ES-I3 (cell line): ENCODE measurements around the gene MAN2A1.
"Not testable (repeated sequence)": the region's sequence is repeated elsewhere in the genome, so short reads cannot be mapped to it uniquely, and the experiment has no call there.

Source experiments
- H3K36me3 ChIP-seq: 2 replicates; pipeline ENCODE4 v1.6.1; 2013; ENCODE audit warnings: mild to moderate bottlenecking, low read length, control low read depth, moderate library complexity; ENCODE audit not compliant: insufficient read depth
- H3K4me1 ChIP-seq: 2 replicates; pipeline ENCODE4 v1.6.1; 2013; ENCODE audit warnings: mild to moderate bottlenecking, control low read depth, low read length; ENCODE audit not compliant: insufficient read depth
- H3K9ac ChIP-seq: 2 replicates; pipeline ENCODE4 v1.6.1; 2013; ENCODE audit warnings: low read depth, mild to moderate bottlenecking, low read length, moderate library complexity
- H3K9me3 ChIP-seq: 2 replicates; pipeline ENCODE4 v1.6.1; 2013; ENCODE audit warnings: mild to moderate bottlenecking, low read length, moderate library complexity; ENCODE audit not compliant: control insufficient read depth, insufficient read depth

Gene MAN2A1

DNA sequence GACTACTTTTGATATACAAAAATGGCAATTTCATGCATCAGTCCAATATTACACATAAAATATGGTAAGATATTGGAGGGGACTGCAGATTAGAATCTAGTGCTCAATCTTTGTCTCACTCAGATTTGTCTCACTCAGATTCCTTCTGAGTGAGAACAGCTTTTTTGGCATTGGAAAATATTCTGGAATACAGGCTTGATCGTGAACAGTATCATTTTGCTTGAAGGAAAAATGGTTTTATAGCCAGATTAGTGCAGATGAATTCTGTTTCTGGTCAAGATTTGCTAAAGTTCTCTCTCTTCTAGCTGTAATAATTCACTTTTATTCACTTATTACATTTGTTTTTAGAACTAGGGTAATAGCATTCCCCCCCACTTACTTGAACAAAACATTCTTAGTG is 51.2 kb downstream of the MAN2A1 start:
- H3K4me1 ChIP-seq, result peaks cover 47% of the 10 kb centered on the region
- H3K9ac ChIP-seq, result no peak overlapping the region
- no peaks in the 10 kb centered on the region for H3K36me3 ChIP-seq
- H3K9me3 ChIP-seq, result no peaks in the 10 kb centered on the region

DNA sequence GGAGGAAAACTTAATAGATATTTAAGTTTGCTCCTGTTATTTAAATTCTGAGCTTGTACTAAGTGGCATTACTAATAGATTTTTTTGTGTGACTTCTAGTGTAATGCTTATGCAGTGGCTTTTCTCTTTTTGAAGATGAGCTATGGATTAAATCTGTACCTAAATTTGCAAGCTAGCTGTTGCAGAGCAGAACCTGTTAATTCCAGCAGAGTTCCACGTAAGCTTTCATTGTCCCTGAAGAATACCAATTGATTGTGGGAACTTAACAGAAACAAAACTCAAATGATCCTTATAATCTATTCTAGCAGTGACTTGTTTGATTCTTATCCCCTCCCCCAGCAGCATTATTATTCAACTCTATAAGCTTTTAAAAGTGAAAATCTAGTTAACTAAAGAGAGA is 51.7 kb downstream of the MAN2A1 start:
- no peak overlapping the region for H3K9ac ChIP-seq
- peaks cover 47% of the 10 kb centered on the region for H3K4me1 ChIP-seq
- H3K9me3 ChIP-seq, result no peaks in the 10 kb centered on the region
- H3K36me3 ChIP-seq, result no peaks in the 10 kb centered on the region

DNA sequence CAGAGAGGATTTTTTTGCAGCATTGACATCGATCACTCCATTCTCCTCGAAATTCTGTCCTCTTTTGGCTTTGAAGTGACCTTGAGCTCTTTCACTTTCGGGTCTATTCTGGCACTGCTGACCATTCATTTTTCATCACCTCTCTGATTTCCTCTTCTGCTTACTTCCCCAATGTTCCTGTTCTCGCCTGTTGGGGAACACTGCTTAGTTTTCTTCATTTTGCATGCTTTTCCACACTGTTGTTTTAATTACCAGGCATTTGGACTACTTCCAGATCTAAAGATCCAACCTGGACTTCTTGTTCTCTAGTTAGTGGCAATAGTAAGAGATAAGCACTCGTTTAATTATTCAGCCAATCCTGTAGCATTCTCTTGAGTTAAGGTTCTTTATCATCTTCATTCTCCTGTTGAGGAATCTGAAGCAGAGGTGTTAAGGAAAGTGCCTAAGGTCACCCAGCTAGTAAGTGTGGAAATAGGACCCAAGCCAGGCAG is 53.4 kb downstream of the MAN2A1 start:
- H3K4me1 ChIP-seq, result peaks cover 47% of the 10 kb centered on the region
- no peaks in the 10 kb centered on the region for H3K9me3 ChIP-seq
- H3K36me3 ChIP-seq, result no peaks in the 10 kb centered on the region
- no peak overlapping the region for H3K9ac ChIP-seq

GRCh38 chr5:109743770-109744212 is 54.1 kb downstream of the MAN2A1 start:
- H3K9me3 ChIP-seq, result no peaks in the 10 kb centered on the region
- peaks cover 41% of the 10 kb centered on the region for H3K4me1 ChIP-seq
- no peaks in the 10 kb centered on the region for H3K36me3 ChIP-seq
- H3K9ac ChIP-seq, result no peak overlapping the region

- Histone ChIP-seq H3K9me3 (no peaks in the 10 kb centered on the region), H3K4me1 (peaks cover 39% of the 10 kb centered on the region), H3K36me3 (no peaks in the 10 kb centered on the region), H3K9ac (no peak overlapping the region)
Observed at GRCh38 chr5:109744261-109744660, 54.5 kb downstream of the MAN2A1 start.

- no peaks in the 10 kb centered on the region for H3K36me3 ChIP-seq
- peaks cover 6% of the 10 kb centered on the region; the same call in 1 of the 2 replicates for H3K4me1 ChIP-seq
- no peak overlapping the region for H3K9ac ChIP-seq
- no peaks in the 10 kb centered on the region for H3K9me3 ChIP-seq
Observed at GRCh38 chr5:109748546-109748945, 58.8 kb downstream of the MAN2A1 start.

GRCh38 chr5:109750463-109750862 is 60.7 kb downstream of the MAN2A1 start:
- H3K9ac ChIP-seq, result no peak overlapping the region
- H3K36me3 ChIP-seq, result no peaks in the 10 kb centered on the region
- no peaks in the 10 kb centered on the region for H3K9me3 ChIP-seq
- H3K4me1 ChIP-seq, result no peaks in the 10 kb centered on the region

GRCh38 chr5:109753279-109753678 is 63.6 kb downstream of the MAN2A1 start:
- peaks cover 7% of the 10 kb centered on the region; the same call in 1 of the 2 replicates for H3K36me3 ChIP-seq
- no peaks in the 10 kb centered on the region for H3K9me3 ChIP-seq
- no peaks in the 10 kb centered on the region for H3K4me1 ChIP-seq
- H3K9ac ChIP-seq, result no peak overlapping the region

DNA sequence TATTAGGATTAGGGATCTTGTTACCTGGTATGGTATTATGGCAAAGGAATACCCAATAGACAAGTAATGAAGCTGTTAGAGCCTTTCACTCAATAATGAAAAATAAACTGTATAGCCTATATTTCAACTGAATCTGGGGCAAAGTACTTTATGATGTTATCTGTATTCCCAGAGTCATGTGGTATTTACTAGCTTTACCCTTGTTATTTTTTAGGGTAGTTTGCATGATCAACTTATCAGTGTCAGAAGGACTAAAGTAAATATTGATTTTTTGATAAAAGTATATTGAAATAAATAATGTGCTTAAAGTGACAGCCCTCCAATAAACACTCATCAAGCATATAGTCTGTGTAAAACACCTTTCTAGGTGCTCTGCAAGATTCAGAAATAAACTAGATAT is 64.6 kb downstream of the MAN2A1 start:
- H3K9ac ChIP-seq, result no peak overlapping the region
- peaks cover 7% of the 10 kb centered on the region; the same call in 1 of the 2 replicates for H3K36me3 ChIP-seq
- H3K9me3 ChIP-seq, result no peaks in the 10 kb centered on the region
- no peaks in the 10 kb centered on the region for H3K4me1 ChIP-seq

GRCh38 chr5:109755761-109756160 is 66.0 kb downstream of the MAN2A1 start:
- peaks cover 7% of the 10 kb centered on the region; the same call in 1 of the 2 replicates for H3K36me3 ChIP-seq
- H3K4me1 ChIP-seq, result no peaks in the 10 kb centered on the region
- H3K9me3 ChIP-seq, result no peaks in the 10 kb centered on the region
- no peak overlapping the region for H3K9ac ChIP-seq

DNA sequence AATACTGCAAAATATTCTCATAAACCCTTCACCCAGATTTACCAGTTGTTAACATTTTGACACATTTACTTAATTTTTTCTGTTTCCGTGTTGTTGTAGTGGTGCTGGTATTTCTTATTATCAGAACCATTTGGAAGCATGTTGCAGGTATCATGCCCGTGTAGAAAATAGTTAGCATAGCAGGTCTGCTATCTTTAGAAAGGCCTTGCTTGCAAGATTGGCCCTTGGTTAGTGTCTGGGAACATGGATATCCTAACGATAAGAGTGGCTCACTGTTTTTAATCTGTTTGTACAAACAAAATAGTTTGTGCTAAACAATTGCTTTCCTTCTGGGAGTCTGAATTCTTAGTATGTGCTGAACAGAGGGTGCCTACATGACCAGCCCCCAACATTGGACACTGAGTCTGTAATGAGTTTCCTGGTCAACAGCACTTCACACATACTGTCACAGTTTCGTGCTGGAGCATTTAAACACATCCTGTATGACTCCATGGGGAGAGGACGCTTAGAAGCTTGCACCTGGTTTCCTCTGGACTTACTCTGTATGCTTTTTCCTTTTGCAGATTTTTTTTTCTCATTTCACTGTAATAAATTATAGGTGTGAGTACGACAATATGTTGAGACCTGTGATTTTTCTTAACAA is 66.9 kb downstream of the MAN2A1 start:
- peaks cover 7% of the 10 kb centered on the region; the same call in 1 of the 2 replicates for H3K36me3 ChIP-seq
- no peaks in the 10 kb centered on the region for H3K4me1 ChIP-seq
- H3K9me3 ChIP-seq, result no peaks in the 10 kb centered on the region
- no peak overlapping the region for H3K9ac ChIP-seq

GRCh38 chr5:109757490-109757889 is 67.8 kb downstream of the MAN2A1 start:
- Histone ChIP-seq H3K9ac (no peak overlapping the region), H3K9me3 (no peaks in the 10 kb centered on the region), H3K4me1 (no peaks in the 10 kb centered on the region), H3K36me3 (peaks cover 7% of the 10 kb centered on the region; the same call in 1 of the 2 replicates)

GRCh38 chr5:109759306-109759705 is 69.6 kb downstream of the MAN2A1 start:
- Histone ChIP-seq H3K4me1 (no peaks in the 10 kb centered on the region), H3K9me3 (no peaks in the 10 kb centered on the region), H3K36me3 (peaks cover 10% of the 10 kb centered on the region; the same call in 1 of the 2 replicates), H3K9ac (no peak overlapping the region)

- not testable (repeated sequence) for H3K4me1 ChIP-seq, H3K9me3 ChIP-seq, H3K9ac ChIP-seq
- peaks cover 10% of the 10 kb centered on the region; the same call in 1 of the 2 replicates for H3K36me3 ChIP-seq
Observed at GRCh38 chr5:109760130-109760529, 70.4 kb downstream of the MAN2A1 start.

- Histone ChIP-seq H3K4me1 (no peaks in the 10 kb centered on the region), H3K9ac (no peak overlapping the region), H3K9me3 (no peaks in the 10 kb centered on the region), H3K36me3 (peaks cover 7% of the 10 kb centered on the region; the same call in 1 of the 2 replicates)
Observed at GRCh38 chr5:109762821-109763220, 73.1 kb downstream of the MAN2A1 start.
